HL-60/S4 treated with phorbol 12-myristate 13-acetate at 8.2 ng/mL for 4 days and 3 days (cell line): ENCODE data around the gene E2F1.

Experiments
- in situ Hi-C: fragments of 300-500 bp; cut with MboI; formaldehyde crosslinking; loops from 2 replicates; pipeline ENCODE4 v1.15.0; 2022; ENCODE audit warnings: low sequenced_read_pairs

E2F1 gene

GRCh38 chr20:33687993-33688937 lies 2.1 kb upstream of the E2F1 start:
- in situ Hi-C loops, result no loop called here

GRCh38 chr20:33687370-33687915 lies 1.3 kb upstream of the E2F1 start:
- in situ Hi-C loops, result no loop called here

GRCh38 chr20:33686984-33687366 lies 790 bp upstream of the E2F1 start:
- in situ Hi-C loops, result no loop called here

- in situ Hi-C loops, result no loop called here
Measured at GRCh38 chr20:33685328-33686099, 671 bp downstream of the E2F1 start.

- in situ Hi-C loops, result no loop called here
Measured at GRCh38 chr20:33684533-33685327, 1.5 kb downstream of the E2F1 start.

GRCh38 chr20:33681728-33682353 lies 4.3 kb downstream of the E2F1 start:
- in situ Hi-C loops, result no loop called here

GRCh38 chr20:33681288-33681687 lies 4.9 kb downstream of the E2F1 start:
- in situ Hi-C loops, result no loop called here

GRCh38 chr20:33680686-33681085 lies 5.5 kb downstream of the E2F1 start:
- in situ Hi-C loops, result no loop called here

- in situ Hi-C loops, result no loop called here
Measured at GRCh38 chr20:33679758-33680485, 6.3 kb downstream of the E2F1 start.

GRCh38 chr20:33677991-33678702 lies 8.0 kb downstream of the E2F1 start:
- in situ Hi-C loops, result no loop called here

GRCh38 chr20:33676652-33677645 lies 9.2 kb downstream of the E2F1 start:
- in situ Hi-C loops, result no loop called here

GRCh38 chr20:33676121-33676520 lies 10.1 kb downstream of the E2F1 start:
- in situ Hi-C loops, result no loop called here

- in situ Hi-C loops, result no loop called here
Measured at GRCh38 chr20:33675136-33675959, 10.8 kb downstream of the E2F1 start.

- in situ Hi-C loops, result no loop called here
Measured at GRCh38 chr20:33674294-33675135, 11.7 kb downstream of the E2F1 start, which contains the start of gene NECAB3. TSS of gene NECAB3 (minus strand) at chr20:33674428. CDS start at chr20:33674352, 76 bp downstream.

- in situ Hi-C loops, result no loop called here
Measured at GRCh38 chr20:33673410-33674293, 12.5 kb downstream of the E2F1 start.
